Neural cell (in vitro differentiated cells): Measurements from ENCODE around the gene LRRC9. TPM values are rescaled to one million over a fixed set of nuclear protein-coding genes. Genes with fewer than 3 reads are reported as not detected.

Experiments
- H2AFZ ChIP-seq: fragments of 200-600, 300-800 bp; sonication (generic), shearing (Covaris generic); 2 replicates; pipeline ENCODE4 v1.6.0; 2014; ENCODE audit warnings: low read depth, mild to moderate bottlenecking, antibody characterized with exemption, low read length, moderate library complexity
- H3F3A ChIP-seq: fragments of 200-600 bp; shearing (Covaris generic); 2 replicates; pipeline ENCODE4 v1.6.1; 2016; ENCODE audit warnings: mild to moderate bottlenecking, moderate library complexity, mixed read lengths, antibody characterized with exemption, low read length; ENCODE audit not compliant: insufficient read depth, poor library complexity, severe bottlenecking
- H3K27ac ChIP-seq: fragments of 200-600, 300-800 bp; sonication (generic), shearing (Covaris generic); 2 replicates; pipeline ENCODE4 v1.5.1; 2014; ENCODE audit warnings: mild to moderate bottlenecking, low read length, moderate library complexity
- H3K27me3 ChIP-seq: fragments of 300-800, 200-600 bp; sonication (generic), shearing (Covaris generic); 2 replicates; pipeline ENCODE4 v1.6.0; 2014; ENCODE audit warnings: mild to moderate bottlenecking, low read depth, low read length, moderate library complexity; ENCODE audit not compliant: insufficient read depth
- H3K36me3 ChIP-seq: fragments of 300-800, 200-600 bp; sonication (generic), shearing (Covaris generic); 2 replicates; pipeline ENCODE4 v1.5.1; 2014; ENCODE audit warnings: mild to moderate bottlenecking, antibody characterized with exemption, low read length, moderate library complexity; ENCODE audit not compliant: insufficient read depth
- H3K4me2 ChIP-seq: fragments of 300-800, 200-600 bp; sonication (generic), shearing (Covaris generic); 2 replicates; pipeline ENCODE4 v1.6.0; 2014; ENCODE audit warnings: mild to moderate bottlenecking, low read length
- H3K4me3 ChIP-seq: fragments of 300-800, 200-600 bp; sonication (generic), shearing (Covaris generic); 2 replicates; pipeline ENCODE4 v1.5.1; 2014; ENCODE audit warnings: mild to moderate bottlenecking, low read length, moderate library complexity
- H3K79me2 ChIP-seq: fragments of 200-600 bp; shearing (Covaris generic); replicated peaks from 2 replicates; pipeline ENCODE4 v1.6.0; 2014; ENCODE audit warnings: mild to moderate bottlenecking, low read length, moderate library complexity; ENCODE audit not compliant: insufficient read depth
- H3K9ac ChIP-seq: fragments of 300-800, 200-600 bp; sonication (generic), shearing (Covaris generic); 2 replicates; pipeline ENCODE4 v1.6.1; 2016; ENCODE audit warnings: mild to moderate bottlenecking, low read length, mixed read lengths
- H3K9me2 ChIP-seq: fragments of 200-600 bp; shearing (Covaris generic); 2 replicates; pipeline ENCODE4 v1.6.1; 2016; ENCODE audit warnings: mild to moderate bottlenecking, low read length, mixed read lengths; ENCODE audit not compliant: insufficient read depth
- H3K9me3 ChIP-seq: fragments of 200-600, 300-800 bp; sonication (generic), shearing (Covaris generic); 2 replicates; pipeline ENCODE4 v1.6.1; 2016; ENCODE audit warnings: mild to moderate bottlenecking, mixed run types, low read length, moderate library complexity, mixed read lengths
- H4K20me1 ChIP-seq: fragments of 200-600 bp; shearing (Covaris generic); 2 replicates; pipeline ENCODE4 v1.6.1; 2016; ENCODE audit warnings: mild to moderate bottlenecking, mixed run types; ENCODE audit not compliant: insufficient read depth
- CTCF ChIP-seq: fragments of 450-650 bp; IDR thresholded peaks from 2 replicates; pipeline ENCODE4 v1.5.1; 2014; ENCODE audit warnings: antibody characterized with exemption, mild to moderate bottlenecking, moderate library complexity; ENCODE audit not compliant: poor library complexity, severe bottlenecking
- EP300 ChIP-seq: fragments of 450-650 bp; conservative IDR thresholded peaks from 2 replicates; pipeline ENCODE4 v1.6.1; 2014; ENCODE audit warnings: antibody characterized with exemption, mild to moderate bottlenecking, moderate library complexity; ENCODE audit not compliant: poor library complexity, severe bottlenecking
- EZH2 ChIP-seq: fragments of 200-600, 300-800 bp; shearing (Covaris generic), sonication (generic); IDR thresholded peaks from 2 replicates; pipeline ENCODE4 v1.6.1; 2014; ENCODE audit warnings: antibody characterized with exemption, low read length, borderline replicate concordance, mild to moderate bottlenecking; ENCODE audit not compliant: insufficient read depth, poor library complexity, severe bottlenecking
- MXI1 ChIP-seq: fragments of 450-650 bp; conservative IDR thresholded peaks from 2 replicates; pipeline ENCODE4 v1.6.1; 2014; ENCODE audit warnings: antibody characterized with exemption, mild to moderate bottlenecking; ENCODE audit not compliant: poor library complexity, severe bottlenecking
- POLR2AphosphoS5 ChIP-seq: IDR thresholded peaks from 2 replicates; pipeline ENCODE4 v1.6.1; 2012
- RAD21 ChIP-seq: fragments of 450-650 bp; conservative IDR thresholded peaks from 2 replicates; pipeline ENCODE4 v1.6.1; 2014; ENCODE audit warnings: antibody characterized with exemption, mild to moderate bottlenecking, moderate library complexity
- REST ChIP-seq: IDR thresholded peaks from 2 replicates; pipeline ENCODE4 v1.6.1; 2012; ENCODE audit warnings: borderline replicate concordance
- SMC3 ChIP-seq: fragments of 450-650 bp; conservative IDR thresholded peaks from 2 replicates; pipeline ENCODE4 v1.6.1; 2014; ENCODE audit warnings: antibody characterized with exemption, mild to moderate bottlenecking, moderate library complexity; ENCODE audit not compliant: poor library complexity
- TAF1 ChIP-seq: IDR thresholded peaks from 2 replicates; pipeline ENCODE4 v1.6.1; 2012; ENCODE audit warnings: low read depth
- polyA plus RNA-seq: library from polyadenylated mRNA; depleted of rRNA; stranded (reverse); fragments of >200 nt; gene quantifications from 2 replicates; pipeline ENCODE4 v1.2.3, GENCODE V29; 2014

Gene LRRC9
- polyA plus RNA-seq, 1 donor from 2014 or later, result 1.3 TPM

DNA sequence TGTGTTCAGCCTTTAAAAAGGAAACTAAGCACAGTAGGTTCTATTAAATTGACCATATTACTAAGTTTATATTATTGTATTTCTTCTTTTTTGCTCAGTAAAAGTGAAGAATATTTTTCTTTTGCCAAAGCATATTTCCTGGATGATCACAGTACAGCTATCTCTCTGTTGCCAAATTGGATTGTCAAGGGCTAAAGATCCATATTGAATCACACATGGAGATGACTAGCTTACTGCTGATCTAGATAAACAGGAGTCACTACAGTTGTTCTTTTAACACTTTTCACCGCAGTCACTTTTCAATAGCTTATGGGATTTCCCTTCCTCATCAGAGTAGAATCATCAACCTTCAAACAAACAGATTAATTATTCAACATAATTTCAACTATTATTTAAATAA, 78.6 kb downstream of the LRRC9 start:
- Histone ChIP-seq H3K4me3 (no peak overlapping the region), H3K9me2 (no peaks in the 10 kb centered on the region), H3K27me3 (no peaks in the 10 kb centered on the region), H2AFZ (no peak overlapping the region), H3K4me2 (no peak overlapping the region), H3K9me3 (no peaks in the 10 kb centered on the region), H4K20me1 (no peaks in the 10 kb centered on the region), H3K79me2 (no peaks in the 10 kb centered on the region), H3K27ac (no peak overlapping the region), H3K9ac (no peak overlapping the region), H3K36me3 (no peaks in the 10 kb centered on the region), H3F3A (no peaks in the 10 kb centered on the region)
- no peak for TF ChIP-seq RAD21
- no peak for TF ChIP-seq EP300
- TF ChIP-seq MXI1, result no peak
- no peak for TF ChIP-seq TAF1
- TF ChIP-seq CTCF, result no peak
- no peak for TF ChIP-seq SMC3
- no peak for TF ChIP-seq REST
- TF ChIP-seq EZH2, result no peak
- no peak for TF ChIP-seq POLR2AphosphoS5

DNA sequence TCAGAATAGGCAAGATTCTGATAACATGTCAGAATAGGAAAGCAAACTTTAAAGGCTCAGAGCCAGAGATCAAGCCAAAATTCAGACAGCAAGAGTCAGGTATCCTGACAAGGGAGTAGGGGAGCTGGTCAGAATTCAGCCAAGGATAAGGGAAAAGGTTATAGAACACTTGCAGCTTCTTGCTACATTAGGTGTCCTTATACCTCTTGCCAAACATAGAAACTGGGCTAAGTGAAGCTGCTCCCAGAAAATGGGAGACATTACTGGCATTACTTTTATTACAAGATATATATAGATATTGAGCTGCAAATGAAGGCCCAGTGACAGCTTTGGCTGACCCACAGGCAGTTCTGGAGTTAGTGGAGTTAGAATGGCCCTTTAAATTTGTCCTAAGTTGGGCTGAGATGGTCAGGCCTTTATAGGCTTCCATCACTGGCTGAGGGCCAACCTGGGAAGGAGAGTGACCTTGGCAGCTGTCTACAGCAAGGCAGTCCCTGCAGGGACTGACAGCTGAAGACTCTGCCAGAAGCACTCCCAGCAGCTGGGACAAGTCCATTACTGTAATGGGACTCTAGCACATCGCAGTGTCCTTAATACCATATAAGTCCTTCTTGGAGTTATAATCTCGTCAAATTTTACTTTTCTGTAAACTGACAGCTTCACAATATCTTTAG, 83.0 kb downstream of the LRRC9 start:
- Histone ChIP-seq H3K4me3 (no peak overlapping the region), H3K9me2 (no peaks in the 10 kb centered on the region), H3K36me3 (no peaks in the 10 kb centered on the region), H3K79me2 (no peaks in the 10 kb centered on the region), H3K9me3 (no peaks in the 10 kb centered on the region), H3K4me2 (no peak overlapping the region), H3K27ac (no peak overlapping the region), H2AFZ (no peak overlapping the region), H4K20me1 (no peaks in the 10 kb centered on the region), H3K9ac (no peak overlapping the region), H3K27me3 (no peaks in the 10 kb centered on the region), H3F3A (no peaks in the 10 kb centered on the region)
- TF ChIP-seq EP300, result no peak
- TF ChIP-seq SMC3, result no peak
- no peak for TF ChIP-seq EZH2
- no peak for TF ChIP-seq REST
- no peak for TF ChIP-seq RAD21
- TF ChIP-seq CTCF, result no peak
- no peak for TF ChIP-seq MXI1
- TF ChIP-seq POLR2AphosphoS5, result no peak
- no peak for TF ChIP-seq TAF1
